RWPE1 (cell line): ENCODE results near the gene PASK.

Experiments used
- CTCF ChIA-PET: fragments of 350-600 bp; sonication (Branson Sonifier 250); formaldehyde crosslinking; extraction: SDS; loops from one replicate; lab custom pipeline; 2021; lab: Yijun Ruan, JAX
- POLR2A ChIA-PET: fragments of 400-600 bp; formaldehyde crosslinking; extraction: SDS; loops from one replicate; lab custom pipeline; 2020; ENCODE audit warnings: antibody characterized with exemption; ENCODE audit not compliant: low non-redundant PET; lab: Yijun Ruan, JAX
- DNase-seq: peaks from one replicate; pipeline ENCODE4 v3.0.0; 2012; ENCODE audit warnings: low spot score
- H3K27ac ChIP-seq: fragments of 450-650 bp; 2 replicates; pipeline ENCODE4 v1.5.1; 2017
- TF ChIP-seq, protein P1 (sequence below): fragments of 450-650 bp; conservative IDR thresholded peaks from 2 replicates; pipeline ENCODE4 v1.5.1; 2017; ENCODE audit warnings: low read depth, mild to moderate bottlenecking

PASK gene

DNA sequence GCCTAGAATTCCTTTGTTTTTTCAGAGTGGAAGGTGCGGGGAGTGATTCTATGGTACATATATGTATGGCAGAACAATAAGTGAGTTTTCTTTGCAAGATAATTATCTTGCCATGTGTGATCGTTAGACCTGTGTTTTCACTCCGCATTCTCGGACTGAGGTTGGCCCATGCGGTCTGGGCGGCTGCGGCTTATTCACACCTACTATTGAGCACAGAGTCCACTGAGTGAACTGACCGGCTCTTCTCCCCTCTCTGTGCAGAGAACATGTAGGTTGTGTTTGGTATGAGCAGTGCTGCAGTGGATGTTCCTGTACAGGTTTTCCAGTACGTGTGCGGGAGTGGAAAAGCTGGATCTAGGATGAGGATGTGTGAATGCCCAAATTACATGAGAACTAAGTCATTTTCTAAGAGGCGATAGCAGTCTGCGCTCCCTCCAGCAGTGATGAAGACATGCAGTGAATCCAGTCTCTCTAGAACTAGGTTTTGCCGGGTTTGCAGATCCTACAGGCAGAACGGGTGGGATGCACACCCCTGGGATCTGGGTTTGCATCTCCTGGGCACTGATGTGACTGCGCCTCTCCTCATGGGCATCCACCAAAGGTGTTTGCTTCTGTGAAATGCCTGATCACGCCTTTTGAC is 74.3 kb downstream of the PASK start:
- H3K27ac ChIP-seq, result no peak overlapping the region
- POLR2A ChIA-PET, result no interaction called here
- CTCF ChIA-PET, result no interaction called here
- TF ChIP-seq, protein P1, sequence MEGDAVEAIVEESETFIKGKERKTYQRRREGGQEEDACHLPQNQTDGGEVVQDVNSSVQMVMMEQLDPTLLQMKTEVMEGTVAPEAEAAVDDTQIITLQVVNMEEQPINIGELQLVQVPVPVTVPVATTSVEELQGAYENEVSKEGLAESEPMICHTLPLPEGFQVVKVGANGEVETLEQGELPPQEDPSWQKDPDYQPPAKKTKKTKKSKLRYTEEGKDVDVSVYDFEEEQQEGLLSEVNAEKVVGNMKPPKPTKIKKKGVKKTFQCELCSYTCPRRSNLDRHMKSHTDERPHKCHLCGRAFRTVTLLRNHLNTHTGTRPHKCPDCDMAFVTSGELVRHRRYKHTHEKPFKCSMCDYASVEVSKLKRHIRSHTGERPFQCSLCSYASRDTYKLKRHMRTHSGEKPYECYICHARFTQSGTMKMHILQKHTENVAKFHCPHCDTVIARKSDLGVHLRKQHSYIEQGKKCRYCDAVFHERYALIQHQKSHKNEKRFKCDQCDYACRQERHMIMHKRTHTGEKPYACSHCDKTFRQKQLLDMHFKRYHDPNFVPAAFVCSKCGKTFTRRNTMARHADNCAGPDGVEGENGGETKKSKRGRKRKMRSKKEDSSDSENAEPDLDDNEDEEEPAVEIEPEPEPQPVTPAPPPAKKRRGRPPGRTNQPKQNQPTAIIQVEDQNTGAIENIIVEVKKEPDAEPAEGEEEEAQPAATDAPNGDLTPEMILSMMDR, result no peak
- DNase-seq, result no peak

DNA sequence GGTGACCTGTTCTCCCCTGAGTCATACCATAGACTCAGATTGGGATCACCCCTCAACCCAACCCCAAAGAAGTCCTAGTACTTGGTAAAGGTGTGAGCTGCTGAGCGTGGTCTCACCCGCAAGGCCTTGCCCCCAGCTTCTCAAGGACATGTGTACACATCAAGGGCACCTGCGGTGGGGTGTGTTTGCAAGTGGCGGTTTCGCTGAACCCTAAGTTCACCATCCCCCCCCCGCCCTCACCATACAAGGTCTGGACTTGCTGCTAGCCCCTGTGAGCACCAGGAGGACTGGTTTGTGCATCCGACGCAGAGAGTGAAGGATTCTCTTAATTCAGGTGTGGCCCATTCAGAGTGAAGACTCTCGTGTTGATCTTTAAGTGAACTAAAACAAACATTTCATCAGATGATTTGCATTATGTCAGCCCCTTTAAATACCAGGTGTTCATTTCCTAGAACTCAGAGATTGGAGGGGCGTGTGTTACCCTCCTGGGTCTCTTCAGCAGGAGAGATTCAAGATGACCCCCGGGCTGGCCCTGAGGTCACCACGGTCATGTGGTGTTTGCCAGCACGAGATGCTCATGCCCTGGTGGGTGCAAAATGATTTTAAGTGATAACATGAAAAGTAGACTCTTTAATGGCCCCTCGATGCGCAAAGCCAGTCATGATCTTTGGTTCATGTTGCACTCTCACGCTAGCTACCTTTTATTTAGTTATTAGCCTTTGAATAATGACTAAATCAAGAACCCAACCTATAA is 75.0 kb downstream of the PASK start:
- TF ChIP-seq, protein P1, result no peak
- CTCF ChIA-PET, result no interaction called here
- POLR2A ChIA-PET, result no interaction called here
- H3K27ac ChIP-seq, result no peak overlapping the region
- no peak for DNase-seq

DNA sequence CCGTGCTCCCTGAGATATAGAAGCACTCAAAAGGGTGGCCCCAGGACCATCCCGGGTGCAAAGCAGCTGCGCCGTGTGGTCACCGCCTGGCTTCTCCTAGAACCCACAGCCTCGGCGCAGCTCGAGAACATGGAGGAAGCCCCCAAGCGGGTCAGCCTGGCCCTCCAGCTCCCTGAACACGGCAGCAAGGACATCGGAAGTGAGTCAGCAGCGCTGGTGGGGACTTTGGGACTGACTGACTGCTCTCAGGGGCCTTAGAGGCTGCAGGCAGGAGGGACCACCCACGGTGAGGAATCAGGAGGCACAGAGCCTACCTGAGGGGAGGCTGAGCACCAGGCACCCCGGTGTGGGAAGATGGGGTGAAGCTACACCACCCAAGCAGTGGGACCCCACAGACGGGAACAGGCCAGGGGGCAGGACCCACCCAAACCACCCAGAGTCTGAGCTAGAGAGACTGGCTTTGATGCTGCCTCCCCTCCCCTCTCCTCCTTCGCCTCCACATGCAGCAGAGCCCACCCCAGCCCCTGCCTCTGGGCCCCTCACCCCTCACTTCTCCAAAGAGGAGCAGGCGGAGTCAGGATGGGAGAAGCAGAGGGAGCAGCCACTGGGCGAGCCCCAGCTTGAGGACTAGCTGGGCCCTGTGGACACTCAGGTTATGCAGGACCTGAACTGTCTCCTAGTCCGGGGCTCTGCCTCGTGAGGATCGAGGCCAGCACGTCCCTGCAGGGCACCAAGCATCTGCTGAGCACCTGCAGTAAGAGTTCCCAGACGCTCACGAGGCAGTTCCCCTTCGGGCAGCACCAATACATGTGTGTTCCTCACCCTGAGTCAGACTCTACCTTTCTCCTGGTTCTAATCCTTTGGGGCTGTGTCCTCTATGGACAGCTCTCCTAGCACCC is 75.9 kb downstream of the PASK start:
- TF ChIP-seq, protein P1, result no peak
- ChIA-PET POLR2A (no interaction called here), CTCF (no interaction called here)
- no peak for DNase-seq
- H3K27ac ChIP-seq, result no peak overlapping the region

DNA sequence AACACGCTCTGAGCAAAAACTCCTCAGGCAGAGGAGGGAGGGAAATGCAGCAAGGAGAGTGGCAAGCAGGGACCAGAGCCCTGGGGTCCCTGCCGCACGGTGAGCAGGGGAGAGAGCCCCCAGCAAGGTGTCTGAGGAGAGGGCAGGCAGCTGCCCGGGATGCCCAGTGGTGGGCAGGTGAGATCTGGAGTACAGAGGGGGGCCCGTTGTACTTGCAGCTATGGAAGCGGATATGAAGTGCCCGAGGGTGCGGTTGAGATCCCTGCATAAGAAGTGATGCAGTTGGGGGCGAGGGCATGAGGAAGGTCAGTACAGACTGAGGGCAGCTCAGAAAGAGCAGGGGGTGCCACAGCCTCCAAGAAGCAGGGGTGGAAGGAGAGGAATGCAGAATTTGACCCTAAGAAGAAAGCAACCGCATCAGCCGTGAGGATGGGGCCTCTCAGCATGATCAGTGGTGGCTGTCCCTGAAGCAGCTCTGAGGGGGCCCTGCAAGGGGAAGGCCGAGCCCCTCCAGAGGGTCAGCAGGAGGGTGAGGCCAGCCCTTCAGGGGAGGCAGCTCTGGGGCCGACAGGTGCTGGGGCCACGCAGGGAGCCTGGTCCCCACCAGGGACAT is 76.6 kb downstream of the PASK start:
- CTCF ChIA-PET, result interaction anchor here (0.6 kb wide), 1 partner anchor 154 kb away, joined by 3 read pairs; no protein-coding TSS in a partner anchor
- H3K27ac ChIP-seq, result no peak overlapping the region
- POLR2A ChIA-PET, result no interaction called here
- DNase-seq, result no peak
- TF ChIP-seq, protein P1, result no peak

DNA sequence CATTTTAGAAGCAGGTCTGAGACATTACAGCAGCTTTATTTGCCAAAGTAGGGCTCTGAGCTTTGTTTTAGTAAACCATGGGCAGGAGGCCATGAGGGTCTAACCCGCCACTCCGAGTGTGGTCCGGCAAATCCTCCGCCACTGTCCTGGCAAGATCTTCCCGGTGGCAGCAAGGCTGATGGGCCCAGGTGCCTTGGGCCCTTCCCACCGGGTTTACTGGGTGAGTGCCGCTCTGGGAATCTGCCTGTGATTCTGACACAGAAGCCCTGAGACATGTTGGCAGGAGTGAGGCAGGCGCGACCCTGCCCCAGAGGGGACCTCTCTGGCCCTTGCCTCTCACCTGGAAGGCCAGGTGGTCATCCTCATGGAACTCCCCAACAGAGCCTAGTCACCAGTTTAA is 77.1 kb downstream of the PASK start:
- DNase-seq, result no peak
- TF ChIP-seq, protein P1, result no peak
- H3K27ac ChIP-seq, result no peak overlapping the region
- ChIA-PET POLR2A (interaction anchor here (0.5 kb wide), 1 partner anchor 32 kb away, joined by 3 read pairs; no protein-coding TSS in a partner anchor), CTCF (interaction anchor here (0.6 kb wide), 1 partner anchor 154 kb away, joined by 3 read pairs; no protein-coding TSS in a partner anchor)

DNA sequence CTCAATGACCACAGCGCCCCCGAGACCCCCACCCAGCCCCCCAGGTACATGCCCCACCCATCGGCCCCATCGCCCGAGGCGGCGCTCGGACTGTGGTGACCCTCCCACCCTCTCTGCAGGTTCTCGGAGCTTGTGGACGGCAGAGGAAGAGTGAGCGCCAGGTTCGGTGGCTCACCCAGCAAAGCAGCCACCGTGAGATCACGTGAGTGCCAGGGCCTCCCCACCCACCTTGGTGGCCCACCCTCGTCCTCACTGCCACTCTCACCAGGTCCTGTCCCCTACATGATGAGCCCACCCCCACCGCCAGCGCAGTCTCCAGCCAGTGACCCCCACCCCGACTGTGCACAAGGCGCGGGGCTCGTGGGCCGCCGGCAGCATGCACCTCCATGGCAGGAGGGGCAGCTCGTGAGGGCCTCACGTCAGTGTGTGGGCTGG is 77.6 kb downstream of the PASK start:
- DNase-seq, result no peak
- ChIA-PET POLR2A (interaction anchor here (0.5 kb wide), 1 partner anchor 33 kb away, joined by 3 read pairs; no protein-coding TSS in a partner anchor), CTCF (no interaction called here)
- H3K27ac ChIP-seq, result no peak overlapping the region
- TF ChIP-seq, protein P1, result no peak
